Left lung (tissue), 10 donors: ENCODE measurements around the gene PRR19. TPM values are rescaled to one million over a fixed set of nuclear protein-coding genes. Genes with fewer than 3 reads are reported as not detected.

Experiments used
- ATAC-seq: fragments of 200-7000 bp; cut with Tn5 transposase; one replicate; pipeline ENCODE4 v1.9.1; 2020; ENCODE audit warnings: moderate library complexity
- DNase-seq, 4 donors: peaks; one replicate each; pipeline ENCODE4 v3.0.0-alpha.2; 2013 to 2020
- H3K27ac ChIP-seq, 2 donors: fragments of 200-600 bp; sonication (generic) in 1 of 2; one replicate each; pipeline versions ENCODE4 v1.5.0 to v1.8.0; 2020 to 2021
- H3K27me3 ChIP-seq, 2 donors: fragments of 200-600 bp; sonication (generic) in 1 of 2; one replicate each; pipeline versions ENCODE4 v1.5.0 to v1.8.0; 2020 to 2021
- H3K36me3 ChIP-seq, 2 donors: fragments of 200-600 bp; sonication (generic) in 1 of 2; one replicate each; pipeline versions ENCODE4 v1.5.0 to v1.8.0; 2020 to 2021
- H3K4me1 ChIP-seq, 2 donors: fragments of 200-600 bp; one replicate each; pipeline ENCODE4 v1.8.0; 2021
- H3K4me3 ChIP-seq, 2 donors: fragments of 200-600 bp; sonication (generic) in 1 of 2; one replicate each; pipeline versions ENCODE4 v1.5.0 to v1.8.0; 2020 to 2021; ENCODE audit warnings: mild to moderate bottlenecking in 1 of 2
- H3K9me3 ChIP-seq, 2 donors: fragments of 200-600 bp; sonication (generic) in 1 of 2; one replicate each; pipeline versions ENCODE4 v1.5.0 to v1.8.0; 2020 to 2021
- CTCF ChIP-seq, 2 donors: fragments of 200-600 bp; sonication (generic) in 1 of 2; IDR thresholded peaks; one replicate each; pipeline versions ENCODE4 v1.5.0 to v1.8.0; 2021; ENCODE audit warnings: antibody characterized with exemption in 2 of 2
- intact Hi-C, 2 donors: fragments of 100-400 bp; cut with DNase I; formaldehyde crosslinking; loops; one replicate each; pipeline versions ENCODE4 v1.11.2 to v1.14.2; 2022
- polyA plus RNA-seq, 6 donors: library from polyadenylated mRNA; unstranded; fragments of 120-200 nt; gene quantifications; one replicate each; pipeline ENCODE4 v1.2.1, GENCODE V29; 2013; ENCODE audit not compliant: insufficient read length in 6 of 6
- total RNA-seq, 2 donors: library from RNA; stranded (reverse); fragmentation: NEBNext Ultra II Directional; extraction: Animal tissue kit (Norgen Biotek cat#: 25700); gene quantifications; one replicate each; pipeline ENCODE4 v1.2.1, GENCODE V29; 2021
- donor health status: DM: no; HTN: yes; CAD: no.
- donor health status: DM: no; HTN: no; CAD: no.

Gene PRR19
- total and polyA plus RNA-seq, 8 donors: 1.1 to 2.6 (median 1.4) TPM

DNA sequence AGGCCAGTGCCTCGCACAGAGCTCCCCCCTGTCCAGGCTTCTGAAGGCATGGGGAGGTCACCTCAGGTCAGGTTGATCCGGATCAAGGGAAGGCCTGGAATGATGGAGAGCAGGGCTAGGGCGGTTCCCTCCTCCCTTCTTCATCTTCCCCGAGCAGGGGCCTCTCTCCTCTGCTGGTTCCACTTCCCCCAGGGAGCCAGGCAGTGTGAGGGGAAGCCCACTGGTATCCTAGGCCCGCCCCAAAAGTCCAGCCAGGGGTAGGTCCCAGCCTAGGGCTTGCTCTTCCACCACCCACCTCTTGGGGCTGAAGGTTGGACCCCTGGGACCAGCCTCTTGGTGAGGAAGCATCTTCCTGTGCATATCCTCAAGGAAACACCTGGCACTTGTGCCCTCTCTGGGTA lies 16.4 kb upstream of the PRR19 start:
- no peaks in the 10 kb centered on the region for H3K9me3 ChIP-seq
- no peak for ATAC-seq
- H3K4me1 ChIP-seq: peaks cover 40 to 53% of the 10 kb centered on the region in 2 donors
- intact Hi-C loops: loop anchor here in 1 of 2 donors (5.0 kb wide), 1 partner anchor 33 kb away; no protein-coding TSS in a partner anchor
- H3K27me3 ChIP-seq: no peaks in the 10 kb centered on the region
- H3K27ac ChIP-seq: peak overlapping the region; percentile 26 to 77
- H3K36me3 ChIP-seq: peaks cover 0 to 39% of the 10 kb centered on the region in 2 donors
- DNase-seq: no peak
- TF ChIP-seq CTCF (IDR thresholded peaks at IDR 0.05): no peak
- peak overlapping the region in 1 of 2 donors; percentile 62 for H3K4me3 ChIP-seq

- DNase-seq: no peak
- Histone ChIP-seq H3K4me1 (peaks cover 39 to 49% of the 10 kb centered on the region in 2 donors), H3K4me3 (peak overlapping the region in 1 of 2 donors; percentile 62), H3K27me3 (no peaks in the 10 kb centered on the region), H3K36me3 (peaks cover 0 to 43% of the 10 kb centered on the region in 2 donors), H3K27ac (peak overlapping the region; percentile 26 to 77), H3K9me3 (no peaks in the 10 kb centered on the region)
- TF ChIP-seq CTCF (IDR thresholded peaks at IDR 0.05): no peak
- ATAC-seq: no peak
- intact Hi-C loops: loop anchor here in 1 of 2 donors (5.0 kb wide), 1 partner anchor 34 kb away; no protein-coding TSS in a partner anchor
These were observed 16.0 kb upstream of the PRR19 start for GRCh38 chr19:42285988-42286348.

- Histone ChIP-seq H3K36me3 (peaks cover 0 to 48% of the 10 kb centered on the region in 2 donors), H3K27ac (peak overlapping the region; percentile 26 to 77), H3K4me3 (peak overlapping the region in 1 of 2 donors; percentile 62), H3K4me1 (peaks cover 34 to 44% of the 10 kb centered on the region in 2 donors), H3K9me3 (no peaks in the 10 kb centered on the region), H3K27me3 (no peaks in the 10 kb centered on the region)
- DNase-seq: peak in 1 of 4 donors; percentile 55
- no peak for TF ChIP-seq CTCF (IDR thresholded peaks at IDR 0.05)
- intact Hi-C loops: loop anchor here in 1 of 2 donors (5.0 kb wide), 1 partner anchor 34 kb away; no protein-coding TSS in a partner anchor
- ATAC-seq: no peak
These were observed 15.4 kb upstream of the PRR19 start for GRCh38 chr19:42286349-42287016.

GRCh38 chr19:42287017-42287826 lies 14.7 kb upstream of the PRR19 start:
- no peak for DNase-seq
- H3K4me1 ChIP-seq: peaks cover 27 to 36% of the 10 kb centered on the region in 2 donors
- ATAC-seq: no peak
- no peaks in the 10 kb centered on the region for H3K27me3 ChIP-seq
- TF ChIP-seq CTCF (IDR thresholded peaks at IDR 0.05): no peak
- H3K36me3 ChIP-seq: peaks cover 0 to 55% of the 10 kb centered on the region in 2 donors
- intact Hi-C loops: loop anchor here in 1 of 2 donors (5.0 kb wide), 1 partner anchor 35 kb away; no protein-coding TSS in a partner anchor
- no peaks in the 10 kb centered on the region for H3K9me3 ChIP-seq
- peak overlapping the region in 1 of 2 donors; percentile 77 for H3K27ac ChIP-seq
- no peak overlapping the region for H3K4me3 ChIP-seq

GRCh38 chr19:42287827-42288107 lies 14.2 kb upstream of the PRR19 start:
- no peak overlapping the region for H3K4me3 ChIP-seq
- no peaks in the 10 kb centered on the region for H3K9me3 ChIP-seq
- no peak for TF ChIP-seq CTCF (IDR thresholded peaks at IDR 0.05)
- intact Hi-C loops: loop anchor here in 1 of 2 donors (5.0 kb wide), 1 partner anchor 35 kb away; no protein-coding TSS in a partner anchor
- H3K27ac ChIP-seq: no peak overlapping the region
- H3K36me3 ChIP-seq: peaks cover 0 to 61% of the 10 kb centered on the region in 2 donors
- DNase-seq (no peak), ATAC-seq (no peak)
- H3K27me3 ChIP-seq: no peaks in the 10 kb centered on the region
- H3K4me1 ChIP-seq: peaks cover 24 to 31% of the 10 kb centered on the region in 2 donors
